Panc1 (cell line): ENCODE data around the gene CCDC192. TPM values are rescaled to one million over a fixed set of nuclear protein-coding genes. Genes with fewer than 3 reads are reported as not detected.

Experiments used
- ATAC-seq: fragments of 200-7000 bp; cut with Tn5 transposase; 2 replicates; pipeline ENCODE4 v1.9.1; 2020; ENCODE audit warnings: mild to moderate bottlenecking, moderate library complexity
- BruUV-seq: library from RNA; stranded (reverse); fragments of 400-500 nt; replicated peaks from 2 replicates; lab custom pipeline; 2021; lab: Mats Ljungman, UMichigan
- CTCF ChIA-PET: fragments of 300-600 bp; sonication (Branson Sonifier 250); formaldehyde crosslinking; loops from one replicate; lab custom pipeline; 2022; ENCODE audit warnings: antibody characterized with exemption; lab: Charles Lee
- POLR2A ChIA-PET: fragments of 300-600 bp; sonication (Branson Sonifier 250); formaldehyde crosslinking; loops from one replicate; lab custom pipeline; 2022; ENCODE audit warnings: antibody characterized with exemption; lab: Charles Lee
- DNase-seq: peaks from one replicate; pipeline ENCODE4 v3.0.0-alpha.2; 2010; ENCODE audit warnings: low read depth, low spot score
- H3K27ac ChIP-seq: 2 replicates; pipeline ENCODE4 v1.5.1; 2011; ENCODE audit warnings: mild to moderate bottlenecking, low read length, inconsistent platforms
- H3K27me3 ChIP-seq: fragments of 200-500 bp; sonication (Bioruptor generic); 2 replicates; pipeline ENCODE4 v1.6.0; 2014; ENCODE audit warnings: low read length, inconsistent platforms; ENCODE audit not compliant: control insufficient read depth, insufficient read depth
- H3K36me3 ChIP-seq: fragments of 200-500 bp; sonication (Bioruptor generic); 2 replicates; pipeline ENCODE4 v1.5.1; 2014; ENCODE audit warnings: inconsistent platforms, mild to moderate bottlenecking, low read length, moderate library complexity; ENCODE audit not compliant: control insufficient read depth, insufficient read depth
- H3K4me1 ChIP-seq: 2 replicates; pipeline ENCODE4 v1.5.1; 2011; ENCODE audit warnings: inconsistent platforms, mild to moderate bottlenecking, low read length, moderate library complexity; ENCODE audit not compliant: control insufficient read depth, insufficient read depth
- H3K4me3 ChIP-seq, 2 experiments: 2 replicates each; pipeline ENCODE4 v1.5.1; 2011 to 2012; ENCODE audit warnings: low read depth in 2 of 2, low read length in 2 of 2, mild to moderate bottlenecking in 2 of 2, inconsistent platforms in 1 of 2, moderate library complexity in 1 of 2
- H3K9me3 ChIP-seq: fragments of 200-500 bp; sonication (Bioruptor generic); 2 replicates; pipeline ENCODE4 v1.5.1; 2014; ENCODE audit warnings: low read depth, mild to moderate bottlenecking, inconsistent platforms, low read length, moderate library complexity; ENCODE audit not compliant: control insufficient read depth, insufficient read depth
- CTCF ChIP-seq: fragments of 450-650 bp; IDR thresholded peaks from 2 replicates; pipeline ENCODE4 v1.5.1; 2017; ENCODE audit warnings: mild to moderate bottlenecking
- POLR2AphosphoS5 ChIP-seq: IDR thresholded peaks from 2 replicates; pipeline ENCODE4 v1.6.1; 2012; ENCODE audit warnings: mild to moderate bottlenecking, low read depth, low read length, moderate library complexity
- SIN3A ChIP-seq: IDR thresholded peaks from 2 replicates; pipeline ENCODE4 v1.6.1; 2012; ENCODE audit warnings: low read depth, mild to moderate bottlenecking, low read length, moderate library complexity, borderline replicate concordance; ENCODE audit not compliant: insufficient read depth
- TCF7L2 ChIP-seq: IDR thresholded peaks from 2 replicates; pipeline ENCODE4 v1.6.1; 2011; ENCODE audit warnings: mild to moderate bottlenecking, low read depth, low read length, inconsistent platforms
- in situ Hi-C: cut with HindIII; loops from 2 replicates; pipeline ENCODE4 v1.10.0; 2016; ENCODE audit warnings: low sequenced_read_pairs, low pct_unique_long_range_greater_than_20kb
- intact Hi-C: fragments of 100-400 bp; cut with micrococcal nuclease; formaldehyde crosslinking; loops from one replicate; pipeline ENCODE4 v1.10.0; 2022; ENCODE audit not compliant: unreplicated experiment
- total RNA-seq: library from RNA; stranded (reverse); gene quantifications from one replicate; pipeline ENCODE4 v1.2.1, GENCODE V29; 2021; ENCODE audit not compliant: unreplicated experiment
- TF ChIP-seq, protein P1 (sequence below), 2 experiments: IDR thresholded peaks; 2 replicates each; pipeline ENCODE4 v1.6.1; 2011 to 2012; ENCODE audit warnings: low read depth in 2 of 2, control low read depth in 1 of 2, low read length in 1 of 2, mild to moderate bottlenecking in 1 of 2, moderate library complexity in 1 of 2; ENCODE audit not compliant: insufficient read depth in 1 of 2

Gene CCDC192
- total RNA-seq, 1 experiment from 2014 or later: not detected

- ATAC-seq: no peak
- H3K9me3 ChIP-seq: no peaks in the 10 kb centered on the region
- no peaks in the 10 kb centered on the region for H3K4me1 ChIP-seq
- BruUV-seq: no TSS peak
- POLR2A ChIA-PET: no interaction called here
- intact Hi-C loops: no loop called here
- no peak overlapping the region for H3K4me3 ChIP-seq
- DNase-seq: no peak
- no peaks in the 10 kb centered on the region for H3K27me3 ChIP-seq
- in situ Hi-C loops: no loop called here
- CTCF ChIA-PET: no interaction called here
- no peaks in the 10 kb centered on the region for H3K36me3 ChIP-seq
- no peak overlapping the region for H3K27ac ChIP-seq
- no peak for TF ChIP-seq SIN3A
- no peak for TF ChIP-seq POLR2AphosphoS5
- no peak for TF ChIP-seq TCF7L2
- TF ChIP-seq, protein P1, sequence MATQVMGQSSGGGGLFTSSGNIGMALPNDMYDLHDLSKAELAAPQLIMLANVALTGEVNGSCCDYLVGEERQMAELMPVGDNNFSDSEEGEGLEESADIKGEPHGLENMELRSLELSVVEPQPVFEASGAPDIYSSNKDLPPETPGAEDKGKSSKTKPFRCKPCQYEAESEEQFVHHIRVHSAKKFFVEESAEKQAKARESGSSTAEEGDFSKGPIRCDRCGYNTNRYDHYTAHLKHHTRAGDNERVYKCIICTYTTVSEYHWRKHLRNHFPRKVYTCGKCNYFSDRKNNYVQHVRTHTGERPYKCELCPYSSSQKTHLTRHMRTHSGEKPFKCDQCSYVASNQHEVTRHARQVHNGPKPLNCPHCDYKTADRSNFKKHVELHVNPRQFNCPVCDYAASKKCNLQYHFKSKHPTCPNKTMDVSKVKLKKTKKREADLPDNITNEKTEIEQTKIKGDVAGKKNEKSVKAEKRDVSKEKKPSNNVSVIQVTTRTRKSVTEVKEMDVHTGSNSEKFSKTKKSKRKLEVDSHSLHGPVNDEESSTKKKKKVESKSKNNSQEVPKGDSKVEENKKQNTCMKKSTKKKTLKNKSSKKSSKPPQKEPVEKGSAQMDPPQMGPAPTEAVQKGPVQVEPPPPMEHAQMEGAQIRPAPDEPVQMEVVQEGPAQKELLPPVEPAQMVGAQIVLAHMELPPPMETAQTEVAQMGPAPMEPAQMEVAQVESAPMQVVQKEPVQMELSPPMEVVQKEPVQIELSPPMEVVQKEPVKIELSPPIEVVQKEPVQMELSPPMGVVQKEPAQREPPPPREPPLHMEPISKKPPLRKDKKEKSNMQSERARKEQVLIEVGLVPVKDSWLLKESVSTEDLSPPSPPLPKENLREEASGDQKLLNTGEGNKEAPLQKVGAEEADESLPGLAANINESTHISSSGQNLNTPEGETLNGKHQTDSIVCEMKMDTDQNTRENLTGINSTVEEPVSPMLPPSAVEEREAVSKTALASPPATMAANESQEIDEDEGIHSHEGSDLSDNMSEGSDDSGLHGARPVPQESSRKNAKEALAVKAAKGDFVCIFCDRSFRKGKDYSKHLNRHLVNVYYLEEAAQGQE (IDR thresholded peaks at IDR 0.05; ENCODE audit: insufficient read depth in 1 of 2, low read depth in 2 of 2, low read length in 1 of 2): no peak
- TF ChIP-seq CTCF: no peak
Measured at GRCh38 chr5:127702434-127702833, 757 bp upstream of the CCDC192 start.

DNA sequence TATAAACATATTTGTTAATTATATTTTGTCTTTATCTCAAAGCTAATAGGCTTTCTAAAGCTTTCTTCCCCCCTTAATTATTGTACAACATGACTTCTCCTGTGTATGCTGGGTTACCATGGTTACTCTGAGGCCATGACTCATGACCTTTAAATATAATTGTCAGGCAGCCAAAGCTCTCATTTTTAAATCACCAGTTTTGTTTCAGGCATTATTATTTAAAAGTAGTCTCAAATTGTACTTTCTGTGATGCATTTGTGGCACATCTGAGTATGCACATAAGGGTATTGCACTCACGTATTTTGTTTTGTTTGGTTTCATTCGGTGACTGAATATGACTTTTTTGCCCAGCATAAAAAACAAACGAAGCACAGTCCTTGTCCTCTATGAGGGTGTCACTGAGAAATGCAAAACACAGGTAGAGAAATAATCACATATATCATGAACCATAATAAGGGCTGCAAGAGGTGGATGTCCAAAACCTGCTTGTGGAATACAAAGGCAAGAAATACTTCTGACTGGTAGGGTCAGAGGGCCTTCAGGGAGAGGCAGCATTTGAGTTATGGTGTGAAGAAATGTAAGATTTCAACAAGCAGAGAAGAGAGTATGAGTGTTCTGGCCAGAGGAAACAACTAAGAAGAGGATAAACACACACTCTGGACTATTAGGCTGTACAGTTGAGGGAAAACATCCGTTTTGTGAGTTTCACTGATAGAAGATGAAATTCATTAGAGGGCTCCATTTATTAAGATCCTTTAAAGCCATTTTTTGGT is 2.1 kb downstream of the CCDC192 start:
- ATAC-seq (no peak), DNase-seq (no peak)
- in situ Hi-C loops (no loop called here), intact Hi-C loops (no loop called here)
- H3K27ac ChIP-seq: no peak overlapping the region
- no peak overlapping the region for H3K4me3 ChIP-seq
- no peaks in the 10 kb centered on the region for H3K9me3 ChIP-seq
- H3K4me1 ChIP-seq: no peaks in the 10 kb centered on the region
- BruUV-seq: no TSS peak
- ChIA-PET CTCF (no interaction called here), POLR2A (no interaction called here)
- TF ChIP-seq SIN3A: no peak
- no peak for TF ChIP-seq POLR2AphosphoS5
- TF ChIP-seq TCF7L2: no peak
- TF ChIP-seq CTCF: no peak
- TF ChIP-seq, protein P1 (IDR thresholded peaks at IDR 0.05; ENCODE audit: insufficient read depth in 1 of 2, low read depth in 2 of 2, low read length in 1 of 2): no peak
- no peaks in the 10 kb centered on the region for H3K27me3 ChIP-seq
- no peaks in the 10 kb centered on the region for H3K36me3 ChIP-seq
